Left ventricle myocardium inferior (tissue), 1 donor: Measurements from ENCODE around the gene NPTX2. TPM values are rescaled to one million over a fixed set of nuclear protein-coding genes. Genes with fewer than 3 reads are reported as not detected.

Experiments used
- DNase-seq: peaks from one replicate; pipeline ENCODE4 v3.0.0-alpha.2; 2020
- H3K27ac ChIP-seq: fragments of 200-600 bp; replicated peaks from 2 replicates; pipeline ENCODE4 v1.8.0; 2021
- H3K27me3 ChIP-seq: fragments of 200-600 bp; 2 replicates; pipeline ENCODE4 v1.8.0; 2021; ENCODE audit warnings: low read depth
- H3K36me3 ChIP-seq: fragments of 200-600 bp; 2 replicates; pipeline ENCODE4 v1.8.0; 2021
- H3K4me1 ChIP-seq: fragments of 200-600 bp; 2 replicates; pipeline ENCODE4 v1.8.0; 2021
- H3K4me3 ChIP-seq: fragments of 200-600 bp; 2 replicates; pipeline ENCODE4 v1.8.0; 2021; ENCODE audit warnings: mild to moderate bottlenecking, moderate library complexity
- H3K9me3 ChIP-seq: fragments of 200-600 bp; replicated peaks from 2 replicates; pipeline ENCODE4 v1.8.0; 2021
- CTCF ChIP-seq: fragments of 200-600 bp; IDR thresholded peaks from 2 replicates; pipeline ENCODE4 v1.8.0; 2021; ENCODE audit warnings: antibody characterized with exemption, mild to moderate bottlenecking, borderline replicate concordance
- intact Hi-C: fragments of 100-400 bp; cut with micrococcal nuclease; formaldehyde crosslinking; loops from one replicate; pipeline ENCODE4 v1.11.0; 2022
- total RNA-seq: library from RNA; stranded (reverse); fragmentation: NEBNext Ultra II Directional; extraction: Animal tissue kit (Norgen Biotek cat#: 25700); gene quantifications from one replicate; pipeline ENCODE4 v1.2.1, GENCODE V29; 2021
- donor health status: DM: no; HTN: yes; CAD: no; lungs with severe emphysema.

The NPTX2 gene
- total RNA-seq, 1 donor from 2014 or later: 2.3 TPM

- intact Hi-C loops: no loop called here
- no peak for DNase-seq
- Histone ChIP-seq H3K4me3 (no peak overlapping the region), H3K27me3 (peaks cover 88% of the 10 kb centered on the region), H3K4me1 (no peaks in the 10 kb centered on the region), H3K36me3 (no peaks in the 10 kb centered on the region), H3K9me3 (peaks cover 4% of the 10 kb centered on the region), H3K27ac (no peak overlapping the region)
- TF ChIP-seq CTCF: no peak
Measured at GRCh38 chr7:98626460-98627412, 9.7 kb downstream of the NPTX2 start.

- peaks cover 87% of the 10 kb centered on the region for H3K27me3 ChIP-seq
- no peak for TF ChIP-seq CTCF
- intact Hi-C loops: no loop called here
- no peak overlapping the region for H3K27ac ChIP-seq
- peaks cover 10% of the 10 kb centered on the region for H3K9me3 ChIP-seq
- no peaks in the 10 kb centered on the region for H3K36me3 ChIP-seq
- H3K4me3 ChIP-seq: no peak overlapping the region
- DNase-seq: no peak
- no peaks in the 10 kb centered on the region for H3K4me1 ChIP-seq
Measured at GRCh38 chr7:98627413-98627790, 10.3 kb downstream of the NPTX2 start.

GRCh38 chr7:98628418-98628817, 11.3 kb downstream of the NPTX2 start:
- TF ChIP-seq CTCF: no peak
- Histone ChIP-seq H3K36me3 (no peaks in the 10 kb centered on the region), H3K4me1 (no peaks in the 10 kb centered on the region), H3K4me3 (no peak overlapping the region), H3K27ac (no peak overlapping the region), H3K27me3 (peaks cover 79% of the 10 kb centered on the region), H3K9me3 (peaks cover 20% of the 10 kb centered on the region)
- DNase-seq: no peak
- intact Hi-C loops: no loop called here

- Histone ChIP-seq H3K9me3 (peaks cover 22% of the 10 kb centered on the region), H3K36me3 (no peaks in the 10 kb centered on the region), H3K4me3 (no peak overlapping the region), H3K27ac (no peak overlapping the region), H3K27me3 (peaks cover 75% of the 10 kb centered on the region), H3K4me1 (no peaks in the 10 kb centered on the region)
- intact Hi-C loops: no loop called here
- DNase-seq: no peak
- no peak for TF ChIP-seq CTCF
Measured at GRCh38 chr7:98629001-98629431, 11.9 kb downstream of the NPTX2 start.

- TF ChIP-seq CTCF: no peak
- Histone ChIP-seq H3K27me3 (peaks cover 64% of the 10 kb centered on the region), H3K27ac (no peak overlapping the region), H3K36me3 (no peaks in the 10 kb centered on the region), H3K4me3 (no peak overlapping the region), H3K9me3 (peaks cover 22% of the 10 kb centered on the region), H3K4me1 (no peaks in the 10 kb centered on the region)
- no peak for DNase-seq
- intact Hi-C loops: no loop called here
Measured at GRCh38 chr7:98630149-98630548, 13.1 kb downstream of the NPTX2 start.
